Hematopoietic multipotent progenitor cell treated with erythropoietin and hydrocortisone succinate and interleukin-3 and kit ligand, for 4 days (in vitro differentiated cells): Measurements from ENCODE around the gene RB1.

ENCODE experiments used
- DNase-seq: peaks from one replicate; pipeline ENCODE4 v3.0.0-alpha.2; 2015

The RB1 gene

DNA sequence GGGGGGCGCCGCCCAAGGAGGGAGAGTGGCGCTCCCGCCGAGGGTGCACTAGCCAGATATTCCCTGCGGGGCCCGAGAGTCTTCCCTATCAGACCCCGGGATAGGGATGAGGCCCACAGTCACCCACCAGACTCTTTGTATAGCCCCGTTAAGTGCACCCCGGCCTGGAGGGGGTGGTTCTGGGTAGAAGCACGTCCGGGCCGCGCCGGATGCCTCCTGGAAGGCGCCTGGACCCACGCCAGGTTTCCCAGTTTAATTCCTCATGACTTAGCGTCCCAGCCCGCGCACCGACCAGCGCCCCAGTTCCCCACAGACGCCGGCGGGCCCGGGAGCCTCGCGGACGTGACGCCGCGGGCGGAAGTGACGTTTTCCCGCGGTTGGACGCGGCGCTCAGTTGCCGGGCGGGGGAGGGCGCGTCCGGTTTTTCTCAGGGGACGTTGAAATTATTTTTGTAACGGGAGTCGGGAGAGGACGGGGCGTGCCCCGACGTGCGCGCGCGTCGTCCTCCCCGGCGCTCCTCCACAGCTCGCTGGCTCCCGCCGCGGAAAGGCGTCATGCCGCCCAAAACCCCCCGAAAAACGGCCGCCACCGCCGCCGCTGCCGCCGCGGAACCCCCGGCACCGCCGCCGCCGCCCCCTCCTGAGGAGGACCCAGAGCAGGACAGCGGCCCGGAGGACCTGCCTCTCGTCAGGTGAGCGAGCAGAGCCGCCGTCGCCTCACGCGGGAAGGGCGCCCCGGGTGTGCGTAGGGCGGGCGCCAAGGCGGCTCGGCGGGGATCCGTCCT is at the start of gene RB1:
Gene RB1, plus strand, starts transcription at position 393 of the 784 bp plus-strand sequence. Its CDS starts 162 bp downstream, at position 555.
- DNase-seq = peak; percentile 97

- no peak for DNase-seq
Observed at GRCh38 chr13:48253849-48254248, 49.7 kb upstream of the RB1 start.

DNA sequence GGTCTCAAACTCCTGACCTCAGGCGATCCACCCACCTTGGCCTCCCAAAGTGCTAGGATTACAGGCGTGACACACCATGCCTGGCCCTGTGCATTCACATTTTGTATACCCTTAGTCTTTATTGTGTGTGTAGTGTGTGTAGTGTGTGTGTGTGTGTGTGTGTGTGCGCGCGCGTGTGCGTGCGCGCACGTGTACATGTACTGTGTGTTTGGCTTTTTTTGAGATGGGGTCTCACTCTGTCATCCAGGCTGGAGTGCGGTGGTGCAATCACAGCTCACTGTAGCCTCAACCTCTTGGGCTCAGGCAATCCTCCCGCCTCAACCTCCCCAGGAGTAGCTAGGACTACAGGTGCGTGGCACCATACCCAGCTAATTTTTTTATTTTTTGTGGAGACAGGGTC is 48.5 kb upstream of the RB1 start:
- no peak for DNase-seq

GRCh38 chr13:48255954-48256353 is 47.6 kb upstream of the RB1 start:
- DNase-seq = no peak

DNA sequence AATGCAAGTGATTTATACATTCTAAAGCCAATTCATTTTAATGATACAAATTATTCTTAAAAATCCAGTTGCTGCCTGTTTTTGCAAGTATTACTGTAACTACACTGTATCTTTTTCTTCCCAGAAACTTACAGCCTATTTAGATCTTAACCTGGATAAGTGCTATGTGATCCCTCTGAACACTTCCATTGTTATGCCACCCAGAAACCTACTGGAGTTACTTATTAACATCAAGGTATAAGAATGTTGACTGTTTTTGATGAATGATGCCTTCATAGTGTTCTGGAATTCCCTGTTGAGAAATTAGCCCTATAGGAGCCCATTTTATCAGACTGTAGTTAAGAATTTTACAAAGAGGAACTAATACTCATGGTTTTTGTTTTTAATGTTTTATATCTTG is 45.5 kb upstream of the RB1 start:
- no peak for DNase-seq

DNA sequence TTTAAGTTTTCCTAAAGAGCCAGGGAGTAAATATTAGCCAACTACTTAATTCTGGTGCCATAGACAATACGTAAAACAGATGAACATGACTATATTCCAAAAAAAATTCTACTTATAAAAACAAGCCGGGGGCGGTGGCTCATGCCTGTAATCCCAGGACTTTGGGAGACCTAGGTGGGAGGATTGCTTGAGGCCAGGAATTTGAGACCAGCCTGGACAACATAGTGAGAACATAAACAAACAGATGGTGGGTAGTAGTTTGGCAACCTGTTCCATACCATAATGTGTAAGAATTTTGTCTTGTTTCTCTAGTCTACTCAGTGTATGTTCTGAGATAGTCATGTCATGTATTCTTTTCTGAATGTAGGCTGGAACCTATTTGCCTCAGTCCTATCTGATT is 45.1 kb upstream of the RB1 start:
- no peak for DNase-seq

DNA sequence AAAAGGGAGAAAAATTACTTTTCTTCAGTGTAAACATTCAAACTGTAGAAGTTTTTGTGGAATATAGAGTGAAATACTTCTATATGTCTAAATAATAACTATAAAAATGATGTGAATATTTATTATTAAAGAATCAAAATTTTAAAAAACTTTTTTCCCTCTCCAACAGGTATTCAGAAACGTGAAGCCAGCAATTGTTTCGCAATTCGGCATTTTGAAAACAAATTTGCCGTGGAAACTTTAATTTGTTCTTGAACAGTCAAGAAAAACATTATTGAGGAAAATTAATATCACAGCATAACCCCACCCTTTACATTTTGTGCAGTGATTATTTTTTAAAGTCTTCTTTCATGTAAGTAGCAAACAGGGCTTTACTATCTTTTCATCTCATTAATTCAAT is 42.6 kb upstream of the RB1 start:
- DNase-seq = no peak

GRCh38 chr13:48263196-48263595 is 40.4 kb upstream of the RB1 start:
- DNase-seq = no peak

GRCh38 chr13:48264058-48264457 is 39.5 kb upstream of the RB1 start:
- no peak for DNase-seq

DNA sequence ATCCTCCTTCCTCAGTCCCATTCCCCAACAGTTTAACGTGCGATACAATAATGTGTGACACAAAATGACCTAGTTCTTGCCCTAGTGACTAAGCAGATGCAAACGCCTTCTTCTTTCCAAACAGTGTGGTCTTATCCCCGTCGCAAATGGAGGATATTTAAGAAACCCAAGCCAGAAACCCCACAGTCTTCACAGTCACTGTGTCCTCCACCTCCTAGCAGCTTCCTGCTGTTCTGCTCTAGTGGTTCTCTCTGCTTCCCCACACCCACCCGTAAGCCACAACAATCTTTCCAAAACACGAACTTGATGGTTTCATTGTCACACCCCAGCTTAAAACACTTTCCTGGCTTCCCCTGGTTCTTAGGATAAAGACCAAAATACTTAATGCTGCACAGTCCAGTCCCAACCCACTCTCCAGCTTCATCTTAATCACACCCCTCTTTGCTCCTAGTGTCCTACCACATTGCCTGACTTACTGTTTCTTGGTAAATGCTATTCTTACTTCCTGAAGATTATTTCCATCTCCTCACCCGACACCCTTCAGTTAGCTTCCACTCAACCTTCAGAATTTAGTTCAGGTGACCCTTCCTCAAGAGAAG is 38.2 kb upstream of the RB1 start:
- DNase-seq = peak; percentile 44

- DNase-seq = no peak
Observed at GRCh38 chr13:48266150-48266549, 37.4 kb upstream of the RB1 start.

DNA sequence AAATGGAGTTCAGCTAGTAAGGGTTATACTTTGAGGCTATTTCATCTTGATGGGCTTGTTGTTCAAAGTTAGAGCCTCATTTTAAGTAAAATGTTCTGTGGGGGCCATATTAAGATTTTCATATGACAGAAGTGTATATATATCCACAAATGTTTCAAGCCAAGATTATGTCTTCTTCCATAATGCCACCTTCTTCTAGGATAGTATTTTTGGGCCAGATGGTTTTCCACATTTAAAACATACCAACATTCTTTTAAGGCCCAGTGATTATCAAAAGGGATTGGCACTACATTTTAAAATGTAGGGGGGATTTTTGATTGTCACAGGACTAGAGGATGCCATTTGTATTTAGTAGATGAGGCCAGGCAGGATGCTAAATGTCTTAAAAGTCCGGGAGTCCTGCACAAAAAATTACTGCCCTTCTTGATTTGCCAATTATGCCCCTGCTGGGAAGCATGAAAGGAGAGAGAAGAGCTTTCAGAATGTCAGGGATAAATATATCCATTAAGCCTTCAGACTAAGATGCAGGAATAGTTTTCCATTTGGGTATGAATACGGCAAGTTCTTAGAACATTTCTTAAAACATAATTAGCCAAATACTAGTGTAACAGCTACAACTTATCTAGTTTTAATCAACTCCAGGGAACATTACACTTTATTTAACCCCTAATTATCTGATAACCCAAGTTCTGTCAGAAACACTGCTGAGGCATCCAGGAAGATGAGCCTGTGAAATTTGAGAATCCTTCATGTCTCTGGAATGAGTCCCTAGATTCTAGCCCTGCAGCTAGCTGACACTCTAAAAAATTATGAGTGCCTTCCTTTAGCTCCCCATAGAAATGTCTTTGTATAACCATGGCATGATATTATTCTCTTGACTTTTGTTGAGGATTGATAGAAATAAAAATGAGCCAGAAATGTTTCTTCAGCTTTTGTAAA is 36.6 kb upstream of the RB1 start:
- no peak for DNase-seq

GRCh38 chr13:48268019-48268418 is 35.5 kb upstream of the RB1 start:
- no peak for DNase-seq

DNA sequence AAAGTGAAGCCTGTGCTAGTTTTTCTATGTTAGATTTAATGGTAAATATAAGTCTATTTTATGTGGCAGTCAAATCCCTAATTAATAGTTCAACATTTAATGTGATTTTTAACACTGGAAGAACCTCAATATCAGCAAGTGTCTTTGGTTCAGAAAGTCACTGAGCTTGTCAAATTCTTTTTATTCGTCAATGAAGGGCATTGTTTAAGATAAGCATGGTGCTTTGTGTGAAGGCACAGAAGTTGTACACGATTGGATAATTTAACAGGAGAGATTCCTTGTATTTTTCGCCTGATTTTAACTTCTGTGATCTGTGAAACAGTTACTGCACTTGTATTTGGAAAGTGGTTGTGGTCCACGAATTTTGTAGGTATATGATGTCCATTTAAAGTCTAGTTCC is 30.2 kb upstream of the RB1 start:
- DNase-seq = no peak

DNA sequence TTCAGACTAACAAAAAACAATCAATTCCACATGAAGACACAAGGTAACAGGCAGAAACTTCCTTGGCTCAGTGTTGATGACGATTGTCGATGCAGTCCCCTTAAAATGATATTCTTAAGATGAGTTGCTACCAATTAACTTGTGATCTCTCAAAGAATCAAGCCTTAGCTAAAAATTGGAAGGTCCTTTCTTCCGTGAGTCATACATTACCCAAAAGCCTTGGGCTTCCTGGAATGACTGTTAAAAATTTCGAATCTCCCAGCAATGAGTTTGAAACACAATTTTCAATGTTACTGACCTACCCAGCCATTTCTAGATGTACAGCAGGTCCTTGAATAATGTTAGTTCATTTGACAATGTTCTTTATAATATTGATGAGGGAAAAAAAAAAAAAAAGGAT is 28.0 kb upstream of the RB1 start:
- no peak for DNase-seq

- no peak for DNase-seq
Observed at GRCh38 chr13:48278806-48279205, 24.7 kb upstream of the RB1 start.

DNA sequence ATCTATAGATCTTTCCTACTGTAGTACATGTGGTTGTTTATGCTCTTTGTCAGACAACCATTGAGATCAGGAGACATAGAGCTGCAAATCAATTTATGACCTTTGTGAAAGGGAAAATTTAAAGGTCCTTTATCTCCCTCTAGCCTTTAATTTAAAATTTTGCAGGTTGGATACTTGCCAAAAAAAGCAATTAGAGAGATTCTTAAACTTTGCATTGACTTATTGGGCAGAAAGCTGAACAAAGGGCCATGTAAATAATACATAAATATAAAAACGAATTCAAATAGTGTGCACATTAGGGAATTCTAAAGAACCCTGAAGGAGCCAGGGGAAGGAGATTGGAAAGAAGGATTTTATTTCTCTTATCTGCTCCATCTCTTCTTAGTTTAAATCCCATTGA is 22.0 kb upstream of the RB1 start:
- peak; percentile 42 for DNase-seq

- no peak for DNase-seq
Observed at GRCh38 chr13:48291730-48292129, 11.8 kb upstream of the RB1 start.

- DNase-seq = no peak
Observed at GRCh38 chr13:48292650-48293049, 10.9 kb upstream of the RB1 start.

DNA sequence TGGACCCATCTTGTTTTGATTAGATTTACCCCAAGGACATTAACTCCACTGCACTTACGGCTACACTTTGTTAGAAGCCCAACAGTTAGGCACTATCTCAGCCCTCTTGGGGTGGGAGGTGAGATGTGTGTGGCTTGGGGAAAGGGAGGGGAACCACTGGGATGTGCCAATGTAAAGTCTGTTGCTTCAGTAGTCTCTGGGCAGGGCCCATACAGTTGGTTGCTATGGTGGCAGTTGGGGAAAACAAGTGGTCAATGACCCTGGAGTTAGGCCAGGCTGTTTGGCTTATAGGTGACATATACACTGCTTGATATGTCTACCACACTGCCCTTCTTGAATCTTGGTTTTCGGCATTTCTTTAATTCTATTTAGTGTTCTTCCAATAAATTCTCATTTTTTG is 8.9 kb upstream of the RB1 start:
- DNase-seq = no peak

DNA sequence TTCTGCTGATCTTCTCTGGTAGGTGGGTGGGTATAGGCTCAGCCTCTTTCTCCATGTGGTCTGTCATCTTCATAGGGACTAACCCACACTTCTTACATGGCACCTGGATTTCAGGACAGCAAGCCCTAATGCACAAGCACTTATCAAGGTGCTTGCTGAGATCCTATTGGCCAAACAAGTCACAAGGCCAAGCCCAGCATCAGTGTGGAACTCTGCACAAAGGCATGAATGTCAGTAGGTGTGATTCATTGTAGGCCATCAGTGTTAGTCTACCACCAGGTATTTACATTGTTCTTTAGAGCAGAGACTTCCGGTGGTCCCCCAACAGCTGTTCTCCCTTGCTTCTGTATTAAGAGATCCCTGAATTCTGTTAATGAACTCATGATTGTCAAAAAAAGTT is 8.3 kb upstream of the RB1 start:
- DNase-seq = no peak

DNA sequence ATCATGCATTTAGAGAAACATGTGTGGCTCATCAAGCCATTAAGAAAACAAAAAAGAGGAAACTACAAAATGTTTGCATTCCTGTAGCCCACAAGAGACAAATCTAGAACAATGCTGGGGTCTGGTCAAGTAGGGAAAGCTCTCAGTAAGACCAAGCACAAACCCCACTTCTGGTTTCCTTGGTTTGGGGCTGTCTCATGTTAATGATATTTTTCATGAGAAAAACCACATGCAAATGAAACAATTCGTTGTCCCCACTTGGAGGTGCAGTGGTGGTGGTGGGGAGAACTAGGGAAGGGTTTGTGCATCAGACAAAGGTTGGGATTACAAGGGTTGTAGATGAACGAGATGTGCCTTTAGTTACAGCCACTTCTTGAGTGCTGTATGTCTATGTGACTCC is 7.0 kb upstream of the RB1 start:
- DNase-seq = no peak

- DNase-seq = no peak
Observed at GRCh38 chr13:48297131-48297786, 6.3 kb upstream of the RB1 start.
